GM12891 (cell line): ENCODE data around the gene AQP2.

Experiments
- DNase-seq: peaks from one replicate; pipeline ENCODE4 v3.0.0; 2011; ENCODE audit warnings: low spot score; ENCODE audit not compliant: insufficient read length
- FAIRE-seq: peaks from 2 replicates; lab custom pipeline; 2011; peaks lifted over from hg19 to GRCh38; lab: Jason Lieb, UNC
- PAX5 ChIP-seq: IDR thresholded peaks from 2 replicates; pipeline ENCODE4 v1.6.1; 2011; ENCODE audit warnings: low read length, moderate library complexity, mild to moderate bottlenecking; ENCODE audit not compliant: insufficient read depth, severe bottlenecking
- POLR2A ChIP-seq: IDR thresholded peaks from 2 replicates; pipeline ENCODE4 v1.6.1; 2011; ENCODE audit warnings: low read depth, low read length, control low read depth
- POLR2AphosphoS5 ChIP-seq: IDR thresholded peaks from 2 replicates; pipeline ENCODE4 v1.6.1; 2011; ENCODE audit warnings: low read depth, low read length, control low read depth
- POU2F2 ChIP-seq: IDR thresholded peaks from 2 replicates; pipeline ENCODE4 v1.6.1; 2011; ENCODE audit warnings: low read depth, mild to moderate bottlenecking, control low read depth, low read length, moderate library complexity
- SPI1 ChIP-seq: IDR thresholded peaks from 2 replicates; pipeline ENCODE4 v1.6.1; 2011; ENCODE audit warnings: low read depth, low read length, control low read depth
- TAF1 ChIP-seq: IDR thresholded peaks from 2 replicates; pipeline ENCODE4 v1.6.1; 2011; ENCODE audit warnings: low read depth, low read length, control low read depth

Gene AQP2

DNA sequence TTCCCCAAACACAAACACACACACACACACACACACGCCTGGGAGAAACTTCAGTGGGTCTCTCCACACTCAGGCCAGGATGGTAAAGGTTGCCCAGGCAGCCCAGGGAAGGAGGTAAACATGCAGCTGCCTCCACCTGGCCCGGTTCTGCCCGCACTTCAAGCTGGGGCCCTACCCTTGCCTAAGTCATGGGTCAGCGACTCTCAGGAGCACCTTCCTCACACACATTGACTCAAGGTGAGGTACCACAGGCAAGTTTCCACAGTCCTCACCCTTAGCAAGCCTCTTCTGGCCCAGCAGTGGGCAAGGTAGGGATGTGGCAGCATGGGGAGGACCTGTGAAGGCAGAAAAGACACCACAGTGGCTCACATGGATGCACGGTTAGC, 32.8 kb upstream of the AQP2 start:
- no peak for FAIRE-seq
- TF ChIP-seq PAX5 (no peak), POLR2A (no peak), POLR2AphosphoS5 (no peak), POU2F2 (no peak), TAF1 (no peak), SPI1 (no peak)
- no peak for DNase-seq

- DNase-seq (no peak), FAIRE-seq (no peak)
- TF ChIP-seq POU2F2 (no peak), SPI1 (no peak), POLR2AphosphoS5 (no peak), TAF1 (no peak), POLR2A (no peak), PAX5 (no peak)
Measured at GRCh38 chr12:49920241-49920914, 30.2 kb upstream of the AQP2 start.

- no peak for TF ChIP-seq POLR2A
- TF ChIP-seq TAF1, result no peak
- no peak for TF ChIP-seq SPI1
- no peak for FAIRE-seq
- no peak for DNase-seq
Measured at GRCh38 chr12:49920915-49921286, 29.6 kb upstream of the AQP2 start.

- no peak for TF ChIP-seq TAF1
- no peak for TF ChIP-seq SPI1
- no peak for TF ChIP-seq POU2F2
- no peak for TF ChIP-seq PAX5
- no peak for TF ChIP-seq POLR2AphosphoS5
- TF ChIP-seq POLR2A, result no peak
- no peak for FAIRE-seq
- no peak for DNase-seq
Measured at GRCh38 chr12:49921299-49921698, 29.2 kb upstream of the AQP2 start.

- DNase-seq (no peak), FAIRE-seq (no peak)
- no peak for TF ChIP-seq SPI1
- TF ChIP-seq POLR2AphosphoS5, result no peak
- TF ChIP-seq POLR2A, result no peak
- TF ChIP-seq TAF1, result no peak
- no peak for TF ChIP-seq POU2F2
- TF ChIP-seq PAX5, result no peak
Measured at GRCh38 chr12:49921936-49922335, 28.6 kb upstream of the AQP2 start.

GRCh38 chr12:49922349-49923034, 28.0 kb upstream of the AQP2 start:
- TF ChIP-seq POU2F2 (no peak), TAF1 (no peak), POLR2AphosphoS5 (no peak), SPI1 (no peak), POLR2A (no peak), PAX5 (no peak)
- FAIRE-seq (no peak), DNase-seq (no peak)

- no peak for FAIRE-seq
- no peak for DNase-seq
- TF ChIP-seq POLR2AphosphoS5, result no peak
- TF ChIP-seq POU2F2, result no peak
- no peak for TF ChIP-seq SPI1
- TF ChIP-seq POLR2A, result no peak
- no peak for TF ChIP-seq TAF1
- TF ChIP-seq PAX5, result no peak
Measured at GRCh38 chr12:49923035-49923644, 27.4 kb upstream of the AQP2 start.

- TF ChIP-seq POU2F2, result no peak
- no peak for TF ChIP-seq PAX5
- no peak for TF ChIP-seq POLR2AphosphoS5
- TF ChIP-seq TAF1, result no peak
- TF ChIP-seq SPI1, result no peak
- no peak for TF ChIP-seq POLR2A
- DNase-seq (no peak), FAIRE-seq (no peak)
Measured at GRCh38 chr12:49923880-49924556, 26.5 kb upstream of the AQP2 start.
